Stimulated activated CD8-positive, alpha-beta memory T cell treated with anti-CD3 and anti-CD28 coated beads, Interleukin-12 subunit alpha, Interleukin-12 subunit beta, amount 100 ng/mL, for 1 hour (primary cell): ENCODE data around the gene PLA2G2E.

Experiments used
- DNase-seq: peaks from one replicate; pipeline ENCODE4 v3.0.0-alpha.2; 2020; ENCODE audit warnings: low read depth

PLA2G2E gene, protein sequence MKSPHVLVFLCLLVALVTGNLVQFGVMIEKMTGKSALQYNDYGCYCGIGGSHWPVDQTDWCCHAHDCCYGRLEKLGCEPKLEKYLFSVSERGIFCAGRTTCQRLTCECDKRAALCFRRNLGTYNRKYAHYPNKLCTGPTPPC

DNA sequence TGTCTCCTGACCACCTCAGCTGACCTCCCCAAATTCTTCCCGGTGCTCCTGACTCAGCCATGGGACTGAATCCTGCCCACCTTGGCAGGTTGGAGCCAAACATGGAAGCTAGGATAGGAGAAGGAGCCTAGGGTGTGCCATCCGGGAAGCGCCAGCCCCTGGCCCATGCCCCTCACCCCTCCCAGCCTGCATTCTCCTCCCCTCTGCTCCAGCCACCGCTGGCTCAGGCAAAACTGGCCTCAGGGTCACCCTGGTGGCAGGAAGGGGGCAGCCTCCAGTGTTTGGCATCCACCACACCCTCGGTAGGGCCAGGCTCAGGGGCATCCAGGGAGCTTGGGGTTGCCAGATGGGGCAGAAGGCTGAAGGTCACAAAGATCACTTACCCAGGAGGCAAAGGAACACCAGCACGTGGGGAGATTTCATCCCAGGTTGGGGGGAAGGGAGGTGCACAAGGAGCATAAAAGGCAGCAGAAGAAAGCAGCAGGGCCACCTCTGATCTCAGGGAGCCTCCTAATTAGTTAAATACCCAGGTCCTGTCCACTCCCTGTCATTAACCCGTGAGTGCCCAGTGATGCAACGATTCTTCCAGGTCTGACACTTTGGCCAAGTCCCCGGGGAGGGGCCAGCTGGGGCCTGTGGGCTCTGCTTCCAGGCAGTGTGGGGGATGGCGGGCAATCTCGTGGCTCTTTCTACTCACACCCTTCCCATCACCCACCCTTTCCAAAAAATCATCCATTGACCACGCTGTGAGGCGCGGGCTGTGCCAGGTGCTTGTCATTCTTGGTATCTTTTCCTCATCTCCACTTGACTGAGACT lies at the start of gene PLA2G2E:
Gene PLA2G2E, minus strand, starts transcription at position 481 of the 816 bp plus-strand sequence. Its CDS starts 58 bp downstream, at position 423.
- no peak for DNase-seq

- DNase-seq: no peak
Measured at GRCh38 chr1:19971664-19972063, 48.2 kb upstream of the PLA2G2E start.

DNA sequence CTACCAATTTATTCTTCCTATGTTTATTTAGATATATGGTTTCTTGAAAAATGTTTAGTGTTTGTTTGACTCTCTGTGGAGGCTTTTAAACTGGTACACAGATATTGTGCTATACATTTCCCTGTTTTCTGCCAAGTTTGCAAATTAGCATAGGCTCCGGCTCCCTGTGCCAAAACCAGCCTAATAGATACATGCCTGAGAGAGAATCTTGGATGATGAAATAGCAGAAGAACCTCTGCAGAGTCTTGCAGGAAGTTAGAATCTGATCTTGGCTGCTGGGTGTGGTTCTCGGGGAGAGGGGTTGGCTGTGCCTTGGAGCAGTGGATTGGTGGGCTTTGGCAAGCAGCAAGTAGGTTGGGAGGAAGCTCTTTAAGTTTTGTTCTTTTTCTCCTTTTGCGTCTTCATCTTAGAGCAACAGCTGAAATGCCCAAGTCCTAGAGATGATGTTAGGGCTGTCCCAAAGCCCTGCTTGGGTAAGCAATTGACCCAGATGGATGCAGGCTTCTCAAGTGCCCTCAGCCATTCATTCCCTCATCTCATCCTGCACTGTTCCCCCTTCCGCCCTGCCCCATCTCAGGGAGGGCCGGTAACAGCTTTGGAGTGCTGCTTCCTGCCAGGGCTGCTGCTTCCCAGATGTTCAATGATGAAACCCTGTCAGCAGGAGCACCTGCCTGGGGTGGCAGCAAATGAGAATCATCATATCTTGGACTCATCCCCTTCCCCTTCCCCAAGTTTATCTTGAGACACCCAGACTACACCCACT lies 46.7 kb upstream of the PLA2G2E start:
- DNase-seq: no peak

DNA sequence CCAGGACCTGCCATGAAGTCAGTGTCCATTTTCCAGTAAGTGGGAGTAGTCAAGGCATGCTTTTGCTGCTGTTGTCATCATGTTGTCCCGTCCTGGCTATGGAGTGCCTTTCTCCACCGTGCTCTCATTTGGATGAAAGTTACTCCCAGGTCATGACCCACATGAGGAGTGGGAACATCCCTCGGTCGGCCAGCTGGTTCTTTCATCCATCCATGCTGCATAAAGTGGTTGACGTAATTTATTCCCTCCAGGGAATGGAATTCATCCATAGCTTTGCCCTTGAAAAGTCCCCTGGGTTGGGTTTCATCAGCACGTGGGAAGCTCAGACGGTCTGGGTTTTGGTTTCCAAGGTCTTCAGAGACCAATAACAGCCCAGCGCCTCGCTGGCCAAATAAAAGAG lies 44.4 kb upstream of the PLA2G2E start:
- DNase-seq: no peak

DNA sequence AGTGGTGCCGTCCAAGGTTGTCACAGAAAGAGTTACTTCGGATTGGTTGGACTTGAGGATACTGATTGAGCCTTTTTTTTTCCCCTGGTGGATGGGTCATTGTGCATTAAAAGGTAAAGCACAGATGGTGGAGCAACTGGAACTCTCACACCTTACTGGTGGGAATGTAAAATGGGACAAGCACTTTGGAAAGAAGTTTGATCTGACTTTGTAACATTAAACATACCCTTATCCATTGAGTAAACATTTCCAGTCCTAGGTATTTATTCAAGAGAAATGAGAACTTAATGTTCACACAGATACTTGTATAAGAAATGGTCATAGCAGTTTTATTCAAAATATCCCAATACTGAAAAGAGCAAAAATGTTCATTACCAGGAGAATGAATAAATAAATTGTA lies 41.1 kb upstream of the PLA2G2E start:
- no peak for DNase-seq

DNA sequence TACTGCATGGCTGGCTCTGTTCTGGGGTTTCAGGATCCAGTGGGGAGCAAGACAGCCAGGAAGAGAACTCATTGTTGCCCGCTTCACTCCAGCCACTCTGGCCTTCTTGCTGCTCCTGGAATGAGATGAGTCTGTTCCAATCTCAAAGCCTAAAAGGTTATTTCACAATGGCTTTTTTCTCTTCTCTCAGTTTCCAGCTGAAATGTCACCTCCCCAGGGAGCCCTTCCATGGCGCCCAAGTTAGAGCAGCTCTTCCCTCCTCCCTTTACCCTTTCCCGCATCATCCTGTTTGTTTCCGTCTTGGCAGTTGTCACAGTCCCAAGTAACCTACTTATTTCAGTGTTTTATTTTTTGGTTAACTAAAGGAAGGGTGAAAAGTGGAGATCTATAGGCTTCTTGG lies 40.2 kb upstream of the PLA2G2E start:
- no peak for DNase-seq

GRCh38 chr1:19960591-19960990 lies 37.2 kb upstream of the PLA2G2E start:
- no peak for DNase-seq

- no peak for DNase-seq
Measured at GRCh38 chr1:19957779-19958178, 34.4 kb upstream of the PLA2G2E start.

- no peak for DNase-seq
Measured at GRCh38 chr1:19955534-19956170, 32.2 kb upstream of the PLA2G2E start.

DNA sequence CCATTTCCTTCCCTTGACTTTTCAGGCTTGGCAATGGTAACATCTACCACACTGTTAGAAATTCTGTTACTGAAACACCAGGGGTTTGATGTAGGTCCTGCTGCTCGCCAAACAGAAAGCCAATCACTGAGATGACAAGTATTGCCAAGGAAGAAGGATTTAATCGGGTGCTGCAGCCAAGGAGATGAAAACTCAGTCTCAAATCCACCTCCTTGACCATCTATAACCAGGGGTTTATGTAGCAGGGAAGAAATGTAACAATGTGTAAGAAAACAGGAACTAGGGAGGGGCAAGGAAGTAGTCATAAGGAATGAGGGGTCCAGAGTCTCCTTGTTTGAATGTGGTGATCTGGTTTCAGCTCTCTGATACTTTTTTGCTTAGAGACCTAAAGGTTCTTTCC lies 30.6 kb upstream of the PLA2G2E start:
- DNase-seq: no peak

DNA sequence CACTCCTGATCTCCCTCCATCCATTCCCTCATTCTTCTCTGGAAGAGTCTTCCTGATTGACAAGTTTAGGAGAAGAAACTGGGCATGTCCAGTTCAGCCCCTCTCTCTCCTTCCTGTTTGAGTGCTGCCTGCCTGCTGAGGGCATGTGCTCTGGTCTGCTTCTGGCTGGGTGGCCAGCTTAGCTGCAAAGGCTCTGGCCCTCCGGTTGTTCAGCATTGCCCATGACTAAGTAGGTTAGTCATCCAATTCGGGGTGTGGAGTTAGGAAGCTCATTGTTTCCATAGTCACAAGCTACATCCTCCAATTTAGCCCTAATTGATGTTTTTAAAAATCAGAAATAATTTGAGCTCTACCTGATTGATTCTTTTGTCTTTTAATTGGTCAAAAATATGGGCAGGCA lies 25.6 kb upstream of the PLA2G2E start:
- DNase-seq: no peak

DNA sequence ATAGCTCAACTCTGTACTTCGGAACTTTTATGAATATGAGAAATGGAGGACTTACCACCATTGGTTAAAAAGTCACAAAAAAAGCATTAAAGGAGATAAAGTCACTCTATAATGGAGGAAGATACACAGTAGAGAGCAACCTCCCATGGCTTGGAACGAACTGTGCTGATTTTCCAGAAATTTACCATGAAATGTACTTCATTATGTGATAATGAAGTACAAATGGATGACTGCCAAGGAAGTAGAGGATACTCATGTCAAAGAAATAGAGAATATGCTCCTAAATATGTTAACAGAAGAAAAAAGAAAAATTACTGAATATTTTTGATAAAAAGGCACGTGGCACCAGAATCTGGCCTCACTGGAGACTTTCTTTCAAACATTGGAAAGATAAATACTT lies 23.6 kb upstream of the PLA2G2E start:
- DNase-seq: no peak

DNA sequence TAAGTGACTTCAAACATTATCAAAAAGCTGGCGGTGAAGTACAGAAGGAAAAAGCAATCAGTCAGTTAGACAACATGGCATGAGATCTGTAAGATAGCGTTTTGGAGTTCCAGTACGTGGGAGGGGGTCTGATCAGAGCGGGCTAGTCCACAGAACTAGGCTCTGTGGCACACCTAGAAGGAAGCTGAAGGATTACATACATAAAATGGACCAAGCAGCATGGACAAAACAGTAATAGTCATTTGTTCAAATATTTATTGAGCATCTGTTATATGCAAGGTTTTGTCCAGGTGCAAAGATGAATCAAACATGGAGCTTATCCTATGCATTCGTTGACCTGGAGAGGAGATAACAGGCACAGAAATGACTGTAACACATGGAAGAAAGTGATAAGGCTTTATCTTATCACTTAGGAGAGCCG lies 22.9 kb upstream of the PLA2G2E start:
- DNase-seq: no peak

- DNase-seq: no peak
Measured at GRCh38 chr1:19945914-19946313, 22.5 kb upstream of the PLA2G2E start.

DNA sequence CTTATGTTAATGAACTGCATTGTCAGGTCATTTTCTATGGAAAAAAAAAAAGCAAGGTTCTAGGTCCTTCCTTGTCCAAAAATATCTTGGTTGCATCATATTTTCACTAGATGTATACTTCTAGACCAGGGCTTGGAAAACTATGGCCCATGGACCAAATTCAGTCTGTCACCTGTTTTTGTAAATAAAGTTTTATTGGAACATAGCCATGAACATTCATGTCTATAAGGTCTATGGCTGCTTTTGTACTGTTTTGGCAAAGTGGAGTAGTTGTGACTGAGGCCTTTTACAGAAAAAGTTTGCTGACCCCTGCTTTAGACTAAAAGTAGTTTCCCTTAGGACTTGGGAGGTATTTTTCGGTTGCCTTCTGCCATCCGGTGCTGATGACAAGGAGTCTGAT lies 19.2 kb upstream of the PLA2G2E start:
- DNase-seq: no peak

DNA sequence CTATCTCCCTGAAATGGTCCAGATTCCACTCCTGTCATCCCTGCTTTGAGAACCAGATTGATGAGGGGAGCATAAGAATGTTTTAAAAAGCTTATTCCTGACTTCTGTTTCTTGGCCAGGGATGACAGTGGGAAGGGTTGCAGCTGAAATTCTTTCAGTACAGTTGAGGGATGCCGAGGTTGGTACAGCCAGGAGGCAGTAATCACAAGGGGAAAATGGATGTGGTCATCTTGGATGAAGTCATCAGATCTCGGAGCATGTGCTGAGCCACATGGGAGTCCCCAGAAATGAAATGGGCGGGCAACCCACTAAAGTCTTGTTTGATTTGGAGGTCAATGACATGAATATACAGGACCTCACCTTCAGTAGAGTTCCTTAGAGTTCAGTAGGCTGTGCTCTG lies 18.7 kb upstream of the PLA2G2E start:
- no peak for DNase-seq

GRCh38 chr1:19941206-19941568 lies 17.8 kb upstream of the PLA2G2E start:
- no peak for DNase-seq

DNA sequence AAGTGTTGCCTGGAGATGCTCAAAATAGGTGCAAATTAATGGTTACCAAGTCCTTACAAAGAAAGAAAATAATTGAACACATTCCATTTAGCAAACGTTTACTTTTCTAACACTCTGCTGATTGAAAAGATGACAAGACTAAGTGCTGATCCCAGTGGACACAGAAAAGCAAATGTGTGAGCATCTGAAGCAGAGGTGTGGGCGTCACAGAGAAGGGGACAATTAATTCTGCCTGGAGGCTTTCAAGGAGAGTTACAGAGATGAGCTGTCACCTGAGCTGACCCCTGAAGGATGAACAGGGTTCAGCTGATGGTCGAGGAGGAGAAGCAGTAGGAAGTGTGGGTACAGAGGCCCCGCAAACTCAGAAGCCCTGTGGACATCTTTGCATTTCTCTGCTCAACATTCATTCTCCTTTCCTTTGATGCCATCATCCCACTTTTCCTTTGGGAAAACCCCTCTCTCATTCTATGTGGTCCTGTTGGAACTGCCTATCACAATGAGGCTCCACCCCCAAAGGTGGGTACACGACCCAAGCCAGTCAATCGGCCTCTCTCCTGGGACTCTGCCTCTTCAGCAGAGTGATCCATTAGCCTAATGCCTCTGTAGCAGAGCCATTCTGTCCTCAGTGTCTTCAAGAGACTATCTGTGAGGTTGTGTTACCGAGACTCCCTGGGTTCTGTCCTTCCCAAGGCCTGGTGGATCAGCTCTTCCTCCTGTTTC lies 17.2 kb upstream of the PLA2G2E start:
- no peak for DNase-seq

GRCh38 chr1:19938472-19938871 lies 15.1 kb upstream of the PLA2G2E start:
- no peak for DNase-seq

GRCh38 chr1:19936061-19936750 lies 12.8 kb upstream of the PLA2G2E start:
- DNase-seq: no peak

- no peak for DNase-seq
Measured at GRCh38 chr1:19934336-19934735, 10.9 kb upstream of the PLA2G2E start.
